ENCODE measurements around the gene HPX. TPM values are rescaled to one million over a fixed set of nuclear protein-coding genes. Genes with fewer than 3 reads are reported as not detected.

The HPX gene
- total and polyA plus RNA-seq, 2 of the 13 experiments (the other 11 are each of a cell fraction or from before 2014, with no cell fraction given) = 9.2 to 57.4 TPM

GRCh38 chr11:6481012-6481923, 40.5 kb upstream of the HPX start, which contains the start of the genes ARFIP2 and TIMM10B (continued):
- TF ChIP-seq HOXA7 (CRISPR knock-in tag; IDR thresholded peaks at IDR 0.05) (no peak), NFYC (CRISPR knock-in tag; IDR thresholded peaks at IDR 0.05) (peak; percentile 58), ZNF10 (CRISPR knock-in tag; IDR thresholded peaks at IDR 0.05; ENCODE audit: borderline replicate concordance, low read depth) (no peak), ZNF138 (CRISPR knock-in tag; IDR thresholded peaks at IDR 0.05; ENCODE audit: low read depth) (0 out of 2 replicates have a peak, but pooled peaks have one; percentile 78), HIVEP1 (CRISPR knock-in tag; IDR thresholded peaks at IDR 0.05) (peak; percentile 86), SAP130 (CRISPR knock-in tag; IDR thresholded peaks at IDR 0.05; ENCODE audit: low read depth) (peak; percentile 95), ZNF703 (CRISPR knock-in tag; IDR thresholded peaks at IDR 0.05; ENCODE audit: borderline replicate concordance) (no peak), ZNF572 (CRISPR knock-in tag; IDR thresholded peaks at IDR 0.05) (0 out of 2 replicates have a peak, but pooled peaks have one; percentile 37), RFX5 (IDR thresholded peaks at IDR 0.05; ENCODE audit: low read depth, low read length) (0 out of 2 replicates have a peak, but pooled peaks have one; percentile 25), POLR2G (IDR thresholded peaks at IDR 0.05; ENCODE audit: low read depth, low read length) (peak; percentile 96), MXD3 (CRISPR knock-in tag; IDR thresholded peaks at IDR 0.05) (no peak; the same call in 1 of the 2 replicates), MEF2D (CRISPR knock-in tag; IDR thresholded peaks at IDR 0.05) (peak; percentile 37), ZFP37 (CRISPR knock-in tag; IDR thresholded peaks at IDR 0.05; ENCODE audit: borderline replicate concordance) (no peak), FOXP4 (CRISPR knock-in tag; IDR thresholded peaks at IDR 0.05) (no peak), SRY (CRISPR knock-in tag; IDR thresholded peaks at IDR 0.05) (no peak), SSRP1 (CRISPR knock-in tag; IDR thresholded peaks at IDR 0.05) (no peak), ZNF724P (CRISPR knock-in tag; IDR thresholded peaks at IDR 0.05; ENCODE audit: borderline replicate concordance) (no peak), RBM22 (optimal IDR thresholded peaks at IDR 0.05; ENCODE audit: low read length) (no peak), ZBTB25 (CRISPR knock-in tag; IDR thresholded peaks at IDR 0.05) (peak; percentile 52; the same call in 1 of the 2 replicates), ZNF609 (CRISPR knock-in tag; IDR thresholded peaks at IDR 0.05; ENCODE audit: borderline replicate concordance) (no peak), MTF1 (CRISPR knock-in tag; IDR thresholded peaks at IDR 0.05) (no peak)

Data from HepG2 (cell line).